Glutamatergic neuron (in vitro differentiated cells): ENCODE measurements around the gene DECR2. TPM values are rescaled to one million over a fixed set of nuclear protein-coding genes. Genes with fewer than 3 reads are reported as not detected.
"Not testable (repeated sequence)": the region's sequence is repeated elsewhere in the genome, so short reads cannot be mapped to it uniquely, and the experiment has no call there.

Experiments used
- DNase-seq: peaks from one replicate; pipeline ENCODE4 v3.0.0; 2022
- H3K27ac Mint-ChIP-seq: one replicate; pipeline ENCODE4 v1.8.0; 2020; ENCODE audit warnings: mild to moderate bottlenecking, mixed read lengths, inconsistent platforms; ENCODE audit not compliant: unreplicated experiment
- H3K27me3 Mint-ChIP-seq: one replicate; pipeline ENCODE4 v1.8.0; 2020; ENCODE audit warnings: mild to moderate bottlenecking, moderate library complexity, mixed read lengths, inconsistent platforms; ENCODE audit not compliant: unreplicated experiment
- H3K36me3 Mint-ChIP-seq: one replicate; pipeline ENCODE4 v1.8.0; 2020; ENCODE audit warnings: mild to moderate bottlenecking, mixed read lengths, inconsistent platforms; ENCODE audit not compliant: unreplicated experiment
- H3K4me1 Mint-ChIP-seq: one replicate; pipeline ENCODE4 v1.8.0; 2020; ENCODE audit warnings: mild to moderate bottlenecking, low read depth, mixed read lengths, inconsistent platforms; ENCODE audit not compliant: unreplicated experiment
- H3K4me3 Mint-ChIP-seq: one replicate; pipeline ENCODE4 v1.8.0; 2020; ENCODE audit warnings: mild to moderate bottlenecking, mixed read lengths, inconsistent platforms; ENCODE audit not compliant: unreplicated experiment
- H3K9me3 Mint-ChIP-seq: one replicate; pipeline ENCODE4 v1.8.0; 2020; ENCODE audit warnings: mild to moderate bottlenecking, moderate library complexity, mixed read lengths, inconsistent platforms; ENCODE audit not compliant: unreplicated experiment
- CTCF ChIP-seq: fragments of 200-600 bp; sonication (generic); IDR thresholded peaks from one replicate; pipeline ENCODE4 v1.5.0; 2021; ENCODE audit not compliant: partially characterized antibody, unreplicated experiment
- total RNA-seq: library from RNA; stranded (reverse); fragmentation: NEBNext Ultra II Directional; extraction: Animal tissue kit (Norgen Biotek cat#: 25700); gene quantifications from one replicate; pipeline ENCODE4 v1.2.1, GENCODE V29; 2021; ENCODE audit not compliant: unreplicated experiment

DECR2 gene
- total RNA-seq, 1 donor from 2014 or later: 26.2 TPM

GRCh38 chr16:377419-377951, 24.2 kb upstream of the DECR2 start:
- DNase-seq: no peak
- no peak for TF ChIP-seq CTCF
- H3K27me3 Mint-ChIP-seq: peaks cover 4% of the 10 kb centered on the region
- H3K27ac Mint-ChIP-seq: no peak overlapping the region
- no peaks in the 10 kb centered on the region for H3K36me3 Mint-ChIP-seq
- peaks cover 1% of the 10 kb centered on the region for H3K4me1 Mint-ChIP-seq
- peaks cover 5% of the 10 kb centered on the region for H3K9me3 Mint-ChIP-seq
- no peak overlapping the region for H3K4me3 Mint-ChIP-seq

GRCh38 chr16:378113-378820, 23.4 kb upstream of the DECR2 start:
- H3K27ac Mint-ChIP-seq, H3K9me3 Mint-ChIP-seq, H3K36me3 Mint-ChIP-seq, H3K27me3 Mint-ChIP-seq, DNase-seq, H3K4me3 Mint-ChIP-seq, H3K4me1 Mint-ChIP-seq: not testable (repeated sequence)

GRCh38 chr16:378821-379182, 22.9 kb upstream of the DECR2 start:
- H3K9me3 Mint-ChIP-seq: peaks cover 8% of the 10 kb centered on the region
- H3K36me3 Mint-ChIP-seq: no peaks in the 10 kb centered on the region
- H3K27ac Mint-ChIP-seq: no peak overlapping the region
- no peak for DNase-seq
- H3K4me1 Mint-ChIP-seq: peaks cover 12% of the 10 kb centered on the region
- no peak overlapping the region for H3K4me3 Mint-ChIP-seq
- H3K27me3 Mint-ChIP-seq: peaks cover 5% of the 10 kb centered on the region
- no peak for TF ChIP-seq CTCF

GRCh38 chr16:379183-379960, 22.3 kb upstream of the DECR2 start:
- no peak overlapping the region for H3K4me3 Mint-ChIP-seq
- no peak for DNase-seq
- H3K27me3 Mint-ChIP-seq: peaks cover 5% of the 10 kb centered on the region

More at GRCh38 chr16:379183-379960, 22.3 kb upstream of the DECR2 start:
- Mint-ChIP-seq H3K27ac (no peak overlapping the region), H3K36me3 (no peaks in the 10 kb centered on the region), H3K9me3 (peaks cover 8% of the 10 kb centered on the region), H3K4me1 (peaks cover 13% of the 10 kb centered on the region)
- TF ChIP-seq CTCF: no peak
